NCI-H187 (cell line): ENCODE measurements around the gene SLC12A7.

Experiments used
- DNase-seq, 2 experiments: peaks; one replicate each; lab custom pipeline; 2025; lab: John Stamatoyannopoulos, UW

Gene SLC12A7

GRCh38 chr5:1077491-1078020, 34.3 kb downstream of the SLC12A7 start:
- DNase-seq = no peak

- no peak for DNase-seq
These were observed 34.8 kb downstream of the SLC12A7 start for GRCh38 chr5:1077026-1077425.

- DNase-seq = no peak
These were observed 35.5 kb downstream of the SLC12A7 start for GRCh38 chr5:1076406-1076805.

GRCh38 chr5:1075931-1076330, 35.9 kb downstream of the SLC12A7 start:
- no peak for DNase-seq

GRCh38 chr5:1075555-1075881, 36.3 kb downstream of the SLC12A7 start:
- no peak for DNase-seq

GRCh38 chr5:1074816-1075554, 36.9 kb downstream of the SLC12A7 start:
- no peak for DNase-seq

GRCh38 chr5:1074226-1074625, 37.6 kb downstream of the SLC12A7 start:
- DNase-seq = no peak

GRCh38 chr5:1073239-1074102, 38.4 kb downstream of the SLC12A7 start:
- no peak for DNase-seq

- no peak for DNase-seq
These were observed 42.2 kb downstream of the SLC12A7 start for GRCh38 chr5:1069720-1070088.

GRCh38 chr5:1068895-1069719, 42.8 kb downstream of the SLC12A7 start:
- no peak for DNase-seq

GRCh38 chr5:1068204-1068894, 43.5 kb downstream of the SLC12A7 start:
- DNase-seq = no peak

GRCh38 chr5:1067141-1068121, 44.4 kb downstream of the SLC12A7 start:
- no peak for DNase-seq

- no peak for DNase-seq
These were observed 45.2 kb downstream of the SLC12A7 start for GRCh38 chr5:1066676-1067075.

- no peak for DNase-seq
These were observed 45.8 kb downstream of the SLC12A7 start for GRCh38 chr5:1065891-1066650.

- no peak for DNase-seq
These were observed 46.6 kb downstream of the SLC12A7 start for GRCh38 chr5:1065143-1065750.

- DNase-seq = no peak
These were observed 47.3 kb downstream of the SLC12A7 start for GRCh38 chr5:1064383-1065142.

GRCh38 chr5:1063661-1064382, 48.0 kb downstream of the SLC12A7 start:
- DNase-seq = no peak
